Activated CD8-positive, alpha-beta memory T cell treated with anti-CD3 and anti-CD28 coated beads for 36 hours (primary cell): ENCODE results near the gene RBM3. TPM values are rescaled to one million over a fixed set of nuclear protein-coding genes. Genes with fewer than 3 reads are reported as not detected.
"Not testable (repeated sequence)": the region's sequence is repeated elsewhere in the genome, so short reads cannot be mapped to it uniquely, and the experiment has no call there.

ENCODE experiments used
- CTCF ChIA-PET: fragments of 350-600 bp; sonication (Branson Sonifier 250); formaldehyde crosslinking; loops from one replicate; lab custom pipeline; 2021; ENCODE audit warnings: antibody characterized with exemption; lab: Charles Lee
- POLR2A ChIA-PET: fragments of 350-600 bp; sonication (Branson Sonifier 250); formaldehyde crosslinking; loops from one replicate; lab custom pipeline; 2021; ENCODE audit warnings: antibody characterized with exemption; lab: Charles Lee
- total RNA-seq, 2 experiments: library from RNA; stranded (reverse); gene quantifications; one replicate each; pipeline ENCODE4 v1.2.3, GENCODE V29; 2021

Gene RBM3
- total RNA-seq: 100 to 1,000 TPM; 216 to 223 TPM

GRCh38 chrX:48574270-48575266, at the start of gene RBM3:
RBM3 (plus strand) TSS chrX:48574484; CDS start chrX:48575181, 697 bp downstream.
- CTCF ChIA-PET: interaction anchor here (0.7 kb wide), 1 partner anchor 35 kb away, joined by 3 read pairs; the partner anchor contains the start of gene TBC1D25
- POLR2A ChIA-PET: interaction anchor here (0.6 to 1.3 kb wide), 7 partner anchors 9 to 107 kb away, joined by 3 to 6 read pairs (median 3); partner anchors contain the start of genes EBP and TBC1D25

GRCh38 chrX:48525853-48526252, 48.4 kb upstream of the RBM3 start:
- CTCF ChIA-PET: interaction anchor here (1.5 kb wide), 1 partner anchor 14 kb away, joined by 3 read pairs; the partner anchor contains the start of gene TBC1D25
- POLR2A ChIA-PET: interaction anchor here (1.0 kb wide), 1 partner anchor 13 kb away, joined by 6 read pairs; no protein-coding TSS in a partner anchor

GRCh38 chrX:48530736-48531135, 43.5 kb upstream of the RBM3 start:
- ChIA-PET CTCF (no interaction called here), POLR2A (interaction anchor here (0.8 kb wide), 1 partner anchor 8 kb away, joined by 3 read pairs; no protein-coding TSS in a partner anchor)

GRCh38 chrX:48531358-48531959, 42.8 kb upstream of the RBM3 start:
- CTCF ChIA-PET: no interaction called here
- POLR2A ChIA-PET: no interaction called here

- ChIA-PET POLR2A (no interaction called here), CTCF (interaction anchor here (0.6 kb wide), 1 partner anchor 18 kb away, joined by 3 read pairs; no protein-coding TSS in a partner anchor)
Measured at GRCh38 chrX:48532161-48532560, 42.1 kb upstream of the RBM3 start.

- ChIA-PET CTCF (no interaction called here), POLR2A (no interaction called here)
Measured at GRCh38 chrX:48533165-48533564, 41.1 kb upstream of the RBM3 start.

GRCh38 chrX:48538641-48539344, 35.5 kb upstream of the RBM3 start:
- POLR2A ChIA-PET: interaction anchor here (0.6 to 1.8 kb wide), 6 partner anchors 13 to 652 kb away, joined by 3 to 7 read pairs (median 4); partner anchors contain the start of gene EBP
- CTCF ChIA-PET: interaction anchor here (1.3 to 1.4 kb wide), 2 partner anchors 37 to 71 kb away, joined by 3 to 4 read pairs; no protein-coding TSS in a partner anchor

GRCh38 chrX:48539345-48540027, 34.8 kb upstream of the RBM3 start, which contains the start of gene TBC1D25:
TBC1D25 (plus strand) TSS chrX:48539714; CDS start chrX:48539798, 84 bp downstream.
- ChIA-PET POLR2A (interaction anchor here (0.6 to 1.8 kb wide), 10 partner anchors 13 to 651 kb away, joined by 3 to 7 read pairs (median 4); partner anchors contain the start of genes EBP and RBM3), CTCF (interaction anchor here (1.0 to 1.4 kb wide), 4 partner anchors 13 to 72 kb away, joined by 3 to 4 read pairs (median 3); partner anchors contain the start of gene RBM3)

GRCh38 chrX:48540028-48540375, 34.3 kb upstream of the RBM3 start:
- CTCF ChIA-PET: interaction anchor here (1.0 to 1.4 kb wide), 4 partner anchors 14 to 72 kb away, joined by 3 to 4 read pairs (median 3); partner anchors contain the start of gene RBM3
- POLR2A ChIA-PET: interaction anchor here (0.6 to 1.8 kb wide), 6 partner anchors 18 to 65 kb away, joined by 3 to 7 read pairs (median 4); partner anchors contain the start of genes EBP and RBM3

GRCh38 chrX:48540480-48540879, 33.8 kb upstream of the RBM3 start:
- CTCF ChIA-PET: interaction anchor here (1.2 to 1.4 kb wide), 2 partner anchors 34 to 35 kb away, joined by 3 to 4 read pairs; partner anchors contain the start of gene RBM3
- POLR2A ChIA-PET: interaction anchor here (1.2 to 1.8 kb wide), 3 partner anchors 18 to 34 kb away, joined by 4 to 7 read pairs (median 6); partner anchors contain the start of genes EBP and RBM3

GRCh38 chrX:48541140-48541814, 33.0 kb upstream of the RBM3 start:
- CTCF ChIA-PET: no interaction called here
- POLR2A ChIA-PET: no interaction called here

- ChIA-PET CTCF (no interaction called here), POLR2A (interaction anchor here (0.5 kb wide), 1 partner anchor 16 kb away, joined by 3 read pairs; no protein-coding TSS in a partner anchor)
Measured at GRCh38 chrX:48548871-48549270, 25.4 kb upstream of the RBM3 start.

GRCh38 chrX:48555731-48556325, 18.5 kb upstream of the RBM3 start:
- CTCF ChIA-PET, POLR2A ChIA-PET: not testable (repeated sequence)

GRCh38 chrX:48558271-48558670, 16.0 kb upstream of the RBM3 start:
- ChIA-PET POLR2A (interaction anchor here (0.7 to 1.1 kb wide), 2 partner anchors 11 to 18 kb away, joined by 3 to 4 read pairs; partner anchors contain the start of gene TBC1D25), CTCF (no interaction called here)

- ChIA-PET CTCF (no interaction called here), POLR2A (no interaction called here)
Measured at GRCh38 chrX:48559636-48560035, 14.6 kb upstream of the RBM3 start.

- ChIA-PET POLR2A (no interaction called here), CTCF (no interaction called here)
Measured at GRCh38 chrX:48560056-48560455, 14.2 kb upstream of the RBM3 start.

GRCh38 chrX:48560681-48561080, 13.6 kb upstream of the RBM3 start:
- POLR2A ChIA-PET: no interaction called here

More at GRCh38 chrX:48560681-48561080, 13.6 kb upstream of the RBM3 start:
- CTCF ChIA-PET: no interaction called here
